GM12878 (cell line): ENCODE results near the gene BNC2. TPM values are rescaled to one million over a fixed set of nuclear protein-coding genes. Genes with fewer than 3 reads are reported as not detected.

Experiments
- ATF2 ChIP-seq: IDR thresholded peaks from 2 replicates; pipeline ENCODE4 v1.6.1; 2012; ENCODE audit warnings: low read length, inconsistent platforms
- BHLHE40 ChIP-seq, 2 experiments: fragments of 450-650 bp in 1 of 2; IDR thresholded peaks; 2 replicates each; pipeline ENCODE4 v1.6.1; 2011 to 2017; ENCODE audit warnings: low read depth in 2 of 2, borderline replicate concordance in 1 of 2, improper control_type of control experiment in 1 of 2, low read length in 1 of 2, mild to moderate bottlenecking in 1 of 2
- CUX1 ChIP-seq: IDR thresholded peaks from 2 replicates; pipeline ENCODE4 v1.6.1; 2012; ENCODE audit warnings: improper control_type of control experiment, low read depth, low read length; ENCODE audit not compliant: insufficient replicate concordance
- IKZF1 ChIP-seq: fragments of 450-650 bp; conservative IDR thresholded peaks from 2 replicates; pipeline ENCODE4 v1.6.1; 2017; ENCODE audit warnings: antibody characterized with exemption, mild to moderate bottlenecking
- RELB ChIP-seq: fragments of 450-650 bp; IDR thresholded peaks from 2 replicates; pipeline ENCODE4 v1.6.1; 2017; ENCODE audit warnings: low read depth, mild to moderate bottlenecking, moderate library complexity
- TAF1 ChIP-seq: IDR thresholded peaks from 2 replicates; pipeline ENCODE4 v1.6.1; 2011; ENCODE audit warnings: mild to moderate bottlenecking, low read depth, low read length, borderline replicate concordance
- USF2 ChIP-seq: IDR thresholded peaks from 2 replicates; pipeline ENCODE4 v1.6.1; 2011; ENCODE audit warnings: low read depth, low read length, improper control_type of control experiment, borderline replicate concordance
- ZBTB11 ChIP-seq: fragments of 450-650 bp; formaldehyde crosslinking; IDR thresholded peaks from 2 replicates; pipeline ENCODE4 v1.5.0; 2022; ENCODE audit warnings: mild to moderate bottlenecking, missing genetic modification characterization
- ZBTB40 ChIP-seq: fragments of 450-650 bp; IDR thresholded peaks from 2 replicates; pipeline ENCODE4 v1.6.1; 2016; ENCODE audit warnings: mild to moderate bottlenecking, moderate library complexity, borderline replicate concordance
- polyA plus RNA-seq, 11 experiments: library from polyadenylated mRNA; depleted of rRNA in 4 of 11; unstranded in 6 of 11; stranded (reverse) in 5 of 11; fragments of >200 nt; fragmentation: Nextera tagmentation in 4 of 11; fragmentation: Illumina TruSeq in 1 of 11; extraction: Ambion mirVana in 4 of 11; extraction: Trizol in 1 of 11; gene quantifications; 1 replicate in 1 of 11; 2 replicates in 10 of 11; pipeline versions ENCODE4 v1.2.1 to v1.2.3, GENCODE V29; 2011 to 2016; ENCODE audit warnings: inconsistent platforms in 2 of 11, missing spikeins in 2 of 11, low read depth in 1 of 11
- total RNA-seq, 4 experiments: library from RNA; depleted of rRNA in 3 of 4; stranded (reverse); fragments of >200 nt in 3 of 4; fragmentation: Illumina TruSeq in 1 of 4; extraction: Trizol in 1 of 4; gene quantifications; 2 replicates each; pipeline versions ENCODE4 v1.2.1 to v1.2.3, GENCODE V29; 2013 to 2021

The BNC2 gene
- total and polyA plus RNA-seq, 10 of the 15 experiments (the other 5 are each of a cell fraction or from before 2014, with no cell fraction given) = 0.05 to 14.5 (median 0.26) TPM

- TF ChIP-seq RELB = peak; percentile 77
- no peak for TF ChIP-seq ZBTB40
- TF ChIP-seq TAF1 = no peak
- TF ChIP-seq ZBTB11 (CRISPR knock-in tag) = no peak
- TF ChIP-seq IKZF1 = peak; percentile 70
- TF ChIP-seq BHLHE40 (IDR thresholded peaks at IDR 0.05; ENCODE audit: borderline replicate concordance in 1 of 2, low read depth in 2 of 2, low read length in 1 of 2) = 0 out of 4 replicates have a peak, but pooled peaks of 1 of the 2 experiments have one; percentile 9
- no peak for TF ChIP-seq USF2
- no peak for TF ChIP-seq ATF2
- TF ChIP-seq CUX1 = no peak
Measured at GRCh38 chr9:16482764-16483163, 387.7 kb downstream of the BNC2 start (continued).
